Measurements from ENCODE around the gene OXA1L.
"Not testable (repeated sequence)": the region's sequence is repeated elsewhere in the genome, so short reads cannot be mapped to it uniquely, and the experiment has no call there.

The OXA1L gene

GRCh38 chr14:22769369-22769768, 2.9 kb downstream of the OXA1L start:
- DNase-seq (ENCODE audit: low spot score) = no peak

- no peak for DNase-seq (ENCODE audit: low spot score)
Observed at GRCh38 chr14:22770481-22771187, 4.1 kb downstream of the OXA1L start.

- DNase-seq (ENCODE audit: low spot score) = no peak
Observed at GRCh38 chr14:22772725-22773124, 6.2 kb downstream of the OXA1L start.

- no peak for DNase-seq (ENCODE audit: low spot score)
Observed at GRCh38 chr14:22773162-22774010, 6.9 kb downstream of the OXA1L start.

GRCh38 chr14:22774011-22774706, 7.7 kb downstream of the OXA1L start:
- DNase-seq (ENCODE audit: low spot score) = no peak

GRCh38 chr14:22776215-22776614, 9.7 kb downstream of the OXA1L start:
- no peak for DNase-seq (ENCODE audit: low spot score)

GRCh38 chr14:22776849-22777248, 10.4 kb downstream of the OXA1L start:
- not testable (repeated sequence) for DNase-seq (ENCODE audit: low spot score)

- DNase-seq (ENCODE audit: low spot score) = no peak
Observed at GRCh38 chr14:22778084-22778483, 11.6 kb downstream of the OXA1L start.

GRCh38 chr14:22780105-22780679, 13.7 kb downstream of the OXA1L start:
- peak; percentile 71 for DNase-seq (ENCODE audit: low spot score)

- DNase-seq (ENCODE audit: low spot score) = no peak
Observed at GRCh38 chr14:22780941-22781300, 14.4 kb downstream of the OXA1L start.

- DNase-seq (ENCODE audit: low spot score) = peak; percentile 51
Observed at GRCh38 chr14:22781301-22781991, 15.0 kb downstream of the OXA1L start.

GRCh38 chr14:22786685-22787084, 20.2 kb downstream of the OXA1L start:
- DNase-seq (ENCODE audit: low spot score) = no peak

- DNase-seq (ENCODE audit: low spot score) = peak; percentile 89
Observed at GRCh38 chr14:22791301-22791700, 24.8 kb downstream of the OXA1L start.

GRCh38 chr14:22792158-22792557, 25.7 kb downstream of the OXA1L start:
- no peak for DNase-seq (ENCODE audit: low spot score)

- not testable (repeated sequence) for DNase-seq (ENCODE audit: low spot score)
Observed at GRCh38 chr14:22793550-22793949, 27.1 kb downstream of the OXA1L start.

- peak; percentile 73 for DNase-seq (ENCODE audit: low spot score)
Observed at GRCh38 chr14:22793976-22794375, 27.5 kb downstream of the OXA1L start.

- peak; percentile 70 for DNase-seq (ENCODE audit: low spot score)
Observed at GRCh38 chr14:22794551-22794951, 28.1 kb downstream of the OXA1L start.

- DNase-seq (ENCODE audit: low spot score) = no peak
Observed at GRCh38 chr14:22796087-22796707, 29.7 kb downstream of the OXA1L start.

- peak; percentile 83 for DNase-seq (ENCODE audit: low spot score)
Observed at GRCh38 chr14:22797017-22797917, 30.8 kb downstream of the OXA1L start.

- no peak for DNase-seq (ENCODE audit: low spot score)
Observed at GRCh38 chr14:22798528-22798927, 32.0 kb downstream of the OXA1L start.

Data from kidney tubule cell (primary cell).